AG08396 (cell line): ENCODE data around the gene ACSM3.
A peak's percentile ranks its signal among the peaks of the same experiment; 100 is the strongest.

Experiments
- DNase-seq: peaks from one replicate; pipeline ENCODE4 v3.0.0; 2012; ENCODE audit warnings: low spot score, mixed read lengths

The ACSM3 gene

DNA sequence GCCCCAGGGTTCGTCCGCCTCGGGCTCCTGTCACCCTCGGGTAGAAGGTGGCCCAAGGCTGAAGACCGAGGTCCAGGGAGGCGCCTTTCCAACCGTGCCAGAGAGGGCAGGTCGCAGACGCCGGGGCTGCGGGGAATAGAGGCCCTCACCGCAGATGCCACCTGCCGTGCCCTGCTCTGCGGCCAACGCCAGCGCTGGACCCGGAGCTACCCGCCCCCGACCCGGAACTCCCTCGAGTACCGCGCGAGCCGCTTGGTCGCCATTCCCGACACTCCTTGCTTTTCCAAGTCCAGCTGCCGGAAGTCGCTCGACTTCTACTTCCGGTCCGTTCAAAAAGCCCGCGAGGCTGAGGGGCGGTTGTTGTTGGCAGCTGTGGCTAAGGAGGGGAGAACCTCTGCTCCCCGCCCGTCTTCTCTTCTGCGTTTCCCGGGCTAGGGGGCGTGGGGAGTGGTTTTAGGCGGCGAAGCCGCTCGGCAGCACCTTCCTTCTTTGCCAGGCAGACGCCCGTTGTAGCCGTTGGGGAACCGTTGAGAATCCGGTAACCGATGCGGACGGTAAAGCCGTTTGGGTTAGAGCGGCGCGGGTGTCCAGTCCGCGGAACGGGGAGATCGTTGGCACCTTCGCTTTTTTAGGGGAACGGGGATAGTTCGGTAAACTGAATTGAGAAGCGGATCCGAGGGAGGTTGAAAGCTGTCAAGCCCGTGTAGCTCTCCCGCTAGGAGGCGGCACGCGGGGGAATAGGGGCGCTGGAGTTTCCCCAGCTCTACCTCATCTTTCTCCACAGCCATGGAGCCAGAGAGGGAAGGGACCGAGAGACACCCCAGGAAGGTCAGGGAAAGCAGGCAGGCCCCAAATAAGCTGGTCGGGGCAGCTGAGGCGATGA is 42.6 kb downstream of the ACSM3 start, which contains the start of the genes ERI2 and REXO5:
ERI2 (minus strand) TSS at position 305 of the 883 bp plus-strand sequence; CDS start at position 263, 42 bp downstream.
REXO5 (plus strand) TSS at position 360 of the 883 bp plus-strand sequence; CDS start at position 787, 427 bp downstream.
- DNase-seq: peak; percentile 95

DNA sequence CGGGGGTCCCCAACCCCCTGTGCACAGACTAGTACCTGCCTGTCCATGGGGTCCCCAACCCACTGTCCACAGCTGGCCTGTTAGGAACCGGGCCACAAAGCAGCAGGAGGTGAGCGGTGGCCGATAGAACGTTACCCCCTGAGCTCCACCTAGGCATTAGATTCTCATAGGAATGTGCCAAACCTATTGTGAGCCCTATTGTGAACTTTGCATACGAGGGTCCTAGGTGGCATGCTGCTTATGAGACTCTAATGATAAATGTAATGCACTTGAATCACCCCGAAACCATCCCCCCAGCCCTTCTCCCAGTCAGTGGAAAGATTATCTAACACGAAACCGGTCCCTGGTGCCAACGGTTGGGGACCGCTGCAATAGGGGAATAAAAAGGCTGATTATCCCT is 44.0 kb downstream of the ACSM3 start:
- DNase-seq: no peak

DNA sequence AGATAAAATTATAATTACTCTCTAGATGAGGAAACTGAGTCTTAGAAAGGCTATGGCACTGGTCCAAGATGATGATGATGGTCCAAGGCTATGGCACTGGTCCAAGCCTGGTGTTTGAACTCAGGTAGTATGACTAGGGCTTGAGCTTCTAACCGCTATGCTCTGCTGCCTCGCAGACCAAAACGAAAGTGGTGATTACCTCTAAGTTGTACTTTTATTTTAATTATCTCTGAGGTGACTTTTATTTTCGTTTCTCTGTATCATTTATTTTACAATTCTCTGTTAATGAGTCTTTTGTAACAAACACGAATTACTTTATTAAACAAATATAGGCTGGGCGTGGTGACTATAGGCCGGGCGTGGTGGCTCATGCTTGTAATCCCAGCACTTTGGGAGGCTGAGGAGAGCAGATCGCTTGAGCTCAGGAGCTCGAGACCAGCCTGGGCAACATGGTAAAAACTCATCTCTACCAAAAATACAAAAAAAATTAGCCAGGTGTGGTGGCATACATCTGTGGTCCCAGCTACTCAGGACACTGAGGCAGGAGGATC is 48.1 kb downstream of the ACSM3 start:
- DNase-seq: no peak

DNA sequence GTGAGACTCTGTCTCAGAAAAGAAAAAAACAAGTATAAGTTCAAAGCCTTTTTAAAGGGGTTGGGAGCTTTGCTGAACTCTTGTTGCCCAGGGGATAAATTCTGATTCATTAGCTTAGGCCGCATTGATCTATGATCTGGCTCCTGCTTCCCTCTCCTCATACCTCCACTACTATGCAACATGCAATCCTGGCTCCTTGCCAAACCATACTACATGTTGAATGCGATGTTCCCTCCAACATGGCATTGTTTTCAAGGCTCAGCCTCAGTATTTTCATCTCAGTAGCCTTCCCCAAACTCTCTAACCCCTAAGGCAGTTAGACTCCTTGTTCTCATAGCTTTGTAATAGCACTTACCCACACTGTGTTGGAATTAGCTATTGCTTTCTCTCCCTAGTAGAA is 48.7 kb downstream of the ACSM3 start:
- no peak for DNase-seq

DNA sequence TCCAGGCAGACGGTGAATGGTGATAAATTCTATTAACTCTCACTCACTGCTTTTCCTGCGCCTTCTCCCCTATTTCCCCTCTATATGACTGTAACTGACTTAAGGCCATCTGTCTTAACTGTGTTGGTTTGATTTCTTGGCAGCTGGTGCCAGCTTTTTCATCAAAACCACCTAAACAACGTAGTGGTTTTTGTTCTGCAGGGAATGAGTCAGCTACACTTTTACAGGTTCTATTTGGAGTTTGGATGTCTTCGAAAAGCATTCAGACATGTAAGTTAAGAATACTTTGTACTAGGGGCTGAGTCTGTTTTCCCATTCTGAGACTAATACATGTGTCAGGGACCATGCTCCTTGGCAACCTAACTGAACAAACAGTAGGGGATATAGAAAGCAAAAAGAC is 51.0 kb downstream of the ACSM3 start:
- DNase-seq: no peak

DNA sequence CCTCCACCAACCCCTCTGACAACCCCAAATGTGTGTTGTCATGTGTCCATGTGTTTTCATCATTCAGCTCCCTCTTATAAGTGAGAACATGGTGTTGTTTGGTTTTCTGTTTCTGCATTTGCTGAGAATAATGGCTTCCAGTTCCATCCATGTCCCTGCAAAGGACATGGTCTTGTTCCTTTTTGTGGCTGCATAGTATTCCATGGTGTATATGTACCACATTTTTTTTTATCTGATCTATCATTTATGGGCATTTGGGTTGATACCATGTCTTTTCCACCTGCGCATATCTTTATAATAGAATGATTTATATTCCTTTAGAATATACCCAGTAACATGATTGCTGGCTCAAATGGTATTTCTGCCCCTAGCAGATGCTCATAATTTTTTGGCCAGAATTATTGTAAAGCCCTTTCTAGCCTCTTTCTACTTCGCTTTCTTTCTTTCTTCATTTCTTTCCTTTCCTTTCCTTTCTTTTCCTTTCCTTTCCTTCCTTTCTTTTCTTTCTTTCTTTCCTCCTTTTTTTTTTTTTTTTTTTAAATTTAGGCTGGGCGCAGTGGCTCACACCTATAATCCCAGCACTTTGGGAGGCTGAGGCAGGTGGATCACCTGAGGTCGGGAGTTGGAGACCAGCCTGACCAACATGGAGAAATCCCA is 55.2 kb downstream of the ACSM3 start:
- DNase-seq: no peak

DNA sequence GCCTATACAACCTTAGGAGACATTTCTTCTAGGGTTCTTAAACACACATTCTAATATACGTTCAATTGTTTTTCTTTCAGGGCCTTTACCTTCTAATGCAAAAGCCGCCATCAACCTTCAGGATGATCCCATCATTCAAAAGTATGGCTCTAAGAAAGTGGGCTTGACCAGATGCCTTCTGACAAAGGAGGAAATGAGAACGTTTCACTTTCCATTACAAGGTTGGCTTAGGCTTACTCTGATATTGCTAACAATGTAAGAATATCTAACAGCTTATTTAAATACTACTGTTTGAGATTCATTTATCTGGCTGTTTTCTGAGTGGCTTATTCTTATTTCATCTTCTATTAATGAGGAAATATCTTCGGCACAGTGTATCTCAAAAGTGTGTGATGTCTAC is 57.9 kb downstream of the ACSM3 start:
- DNase-seq: no peak

DNA sequence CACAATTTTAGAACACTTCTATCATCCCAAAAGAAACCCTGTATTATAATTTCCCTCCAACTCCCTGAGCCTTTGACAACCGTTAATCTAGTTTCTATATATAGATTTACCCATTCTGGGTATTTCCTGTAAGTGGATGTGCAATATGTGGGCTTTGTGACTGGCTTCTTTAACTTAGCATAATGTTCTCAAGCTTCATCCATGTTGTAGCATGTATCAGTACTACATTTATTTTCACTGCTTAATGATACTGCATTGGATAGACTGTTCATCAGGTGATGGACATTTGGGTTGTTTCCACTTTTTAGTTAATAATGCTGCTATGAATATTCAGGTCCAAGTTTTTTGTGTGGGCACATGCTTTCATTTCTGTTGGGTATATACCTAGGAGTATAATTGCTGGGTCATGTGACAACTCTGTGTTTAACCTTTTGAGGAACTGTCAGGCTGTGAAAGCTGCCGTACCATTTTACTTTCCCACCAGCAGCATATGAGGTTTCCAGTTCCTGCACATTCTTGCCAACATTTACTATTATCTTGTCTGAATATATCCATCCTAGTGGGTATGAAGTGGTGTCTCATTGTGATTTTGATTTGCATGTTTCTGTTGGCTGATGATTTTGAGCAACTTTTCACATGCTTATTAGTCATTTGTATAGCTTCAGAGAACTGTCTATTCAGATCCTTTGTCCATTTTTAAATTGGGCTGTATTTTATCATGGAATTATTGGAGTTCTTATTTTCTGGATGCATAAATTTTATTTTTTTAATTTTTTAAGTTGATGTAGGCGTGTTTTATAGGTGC is 58.9 kb downstream of the ACSM3 start:
- DNase-seq: no peak

DNA sequence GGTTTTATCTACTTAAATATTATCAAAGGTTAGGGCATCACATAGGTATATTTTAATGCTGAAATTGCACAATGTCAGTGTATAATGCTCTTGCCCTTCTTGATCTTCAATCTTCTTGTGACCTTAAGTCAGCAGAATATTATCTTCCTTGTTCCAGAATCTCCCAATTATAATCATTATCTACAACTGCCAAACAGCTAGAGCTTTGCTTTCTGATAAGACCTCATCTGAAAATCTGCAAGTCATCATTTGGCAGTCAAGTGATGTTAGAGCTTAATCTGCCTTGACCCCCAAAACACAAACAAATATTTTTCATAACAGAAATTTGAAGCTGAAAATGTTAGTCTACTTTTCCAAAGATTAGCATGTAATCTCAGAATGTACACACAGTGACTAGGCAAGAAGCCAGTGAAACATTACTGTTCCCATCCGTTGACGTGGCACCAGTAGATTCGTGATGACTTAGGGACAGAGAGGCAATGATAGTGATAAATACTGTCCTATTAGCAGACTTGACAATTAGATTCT is 62.3 kb downstream of the ACSM3 start:
- no peak for DNase-seq

DNA sequence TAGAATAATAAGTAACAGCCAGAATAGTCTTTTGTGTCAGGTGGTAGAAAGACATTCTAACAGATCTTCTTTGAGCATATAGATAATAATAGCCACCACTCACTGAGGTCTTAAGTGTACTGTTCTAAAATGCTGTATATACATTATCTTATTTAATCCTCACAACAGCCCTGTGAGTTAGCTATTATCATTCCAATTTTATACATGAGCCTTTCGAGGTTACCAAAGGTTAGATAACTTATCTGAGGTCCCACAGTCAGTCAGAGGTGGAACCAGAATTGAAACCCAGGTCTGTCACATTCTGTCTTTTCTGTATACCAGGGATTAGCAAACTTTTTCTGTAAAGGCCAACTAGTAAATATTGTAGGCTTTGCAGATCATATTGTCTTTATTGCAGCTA is 65.7 kb downstream of the ACSM3 start:
- no peak for DNase-seq

DNA sequence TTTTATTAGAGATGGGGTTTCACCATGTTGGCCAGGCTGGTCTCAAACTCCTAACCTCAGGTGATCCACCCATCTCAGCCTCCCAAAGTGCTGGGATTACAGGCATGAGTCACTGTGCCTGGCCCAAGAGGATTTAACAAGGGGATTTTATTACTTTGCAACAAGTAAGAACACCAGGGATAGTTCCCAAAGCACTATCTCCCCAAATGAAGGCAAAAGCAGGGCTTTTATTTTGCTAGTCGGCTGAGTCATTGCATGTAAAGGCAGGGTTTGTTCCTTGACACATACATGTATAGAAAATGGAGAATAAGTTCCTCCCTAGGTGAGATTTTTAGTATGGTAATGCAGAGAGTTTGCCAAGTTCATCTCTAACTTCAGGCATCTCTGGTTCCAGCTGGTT is 66.6 kb downstream of the ACSM3 start:
- DNase-seq: no peak

DNA sequence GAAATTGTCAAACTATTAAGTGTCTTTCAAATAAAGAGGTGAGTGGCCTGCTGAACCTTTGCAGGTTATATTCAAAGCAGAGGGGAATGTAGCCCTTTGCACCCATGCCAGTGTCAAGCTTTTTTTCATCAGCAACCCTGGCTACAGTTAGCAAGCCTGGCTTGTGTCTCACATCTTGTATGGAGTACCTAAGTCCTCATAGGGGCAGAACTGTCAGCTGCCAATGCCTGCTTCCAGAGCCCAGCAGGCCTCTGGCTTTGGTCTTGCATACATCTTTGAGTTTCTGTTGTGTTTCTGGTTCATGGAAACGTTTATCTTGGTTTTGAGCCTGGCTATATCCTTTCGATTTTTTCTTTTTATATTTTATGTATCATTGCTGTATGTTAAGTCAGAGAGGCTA is 69.3 kb downstream of the ACSM3 start:
- no peak for DNase-seq

DNA sequence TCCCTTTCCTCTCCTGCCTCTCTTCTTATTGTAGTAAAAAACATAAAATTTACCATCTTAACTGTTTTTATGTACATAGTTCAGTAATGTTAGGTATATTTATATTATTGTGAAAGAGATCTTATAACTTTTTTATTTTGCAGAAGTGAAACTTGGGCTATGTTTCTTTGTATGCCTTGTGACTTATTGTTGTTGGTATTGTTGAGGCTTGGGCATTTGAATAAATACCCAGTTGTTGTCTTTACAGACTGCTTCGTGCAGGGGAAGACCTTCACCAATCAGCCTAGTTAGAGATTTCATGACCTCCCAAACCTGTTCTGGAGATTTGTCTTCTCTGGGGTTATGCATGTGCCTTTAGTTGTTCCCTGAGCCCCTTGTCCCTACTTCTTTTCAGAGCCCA is 74.4 kb downstream of the ACSM3 start:
- no peak for DNase-seq

DNA sequence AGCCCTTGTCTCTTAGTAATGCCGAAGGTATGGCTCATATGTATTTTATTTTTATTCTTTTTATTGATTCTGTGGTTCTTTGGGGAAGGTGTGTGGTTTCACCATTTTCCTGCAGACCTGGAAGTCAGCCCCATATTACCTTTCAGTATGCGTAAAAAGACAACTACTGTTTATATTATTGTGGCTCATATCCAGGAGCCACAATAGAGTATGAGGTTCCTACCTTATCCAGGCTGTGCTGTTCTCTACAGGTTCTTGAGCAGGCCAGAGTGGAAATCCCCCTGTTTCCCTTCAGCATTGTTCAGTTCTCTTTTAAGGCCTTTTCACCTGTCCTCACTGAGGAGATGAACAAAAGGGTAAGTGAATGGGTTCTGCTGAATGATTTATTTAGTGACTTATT is 75.7 kb downstream of the ACSM3 start:
- DNase-seq: no peak

DNA sequence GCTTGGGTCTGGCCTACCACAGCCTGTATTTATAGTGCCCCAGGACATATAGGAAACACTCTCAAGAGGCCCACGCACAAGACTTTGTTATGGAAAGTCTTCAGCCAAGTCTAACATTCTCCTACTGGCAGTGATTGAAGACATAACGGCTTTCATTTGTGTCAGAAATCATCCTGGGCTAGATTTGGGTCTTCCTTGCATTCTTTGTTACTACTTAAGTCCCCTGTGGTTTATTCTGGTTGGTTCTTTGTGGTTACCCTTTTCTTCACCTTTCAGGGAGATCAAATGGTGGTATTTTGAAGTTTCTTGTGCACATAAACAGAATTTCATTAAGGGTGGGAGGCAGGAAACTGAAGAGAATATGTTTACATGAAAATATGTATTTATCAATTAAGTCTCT is 80.2 kb downstream of the ACSM3 start:
- DNase-seq: no peak

DNA sequence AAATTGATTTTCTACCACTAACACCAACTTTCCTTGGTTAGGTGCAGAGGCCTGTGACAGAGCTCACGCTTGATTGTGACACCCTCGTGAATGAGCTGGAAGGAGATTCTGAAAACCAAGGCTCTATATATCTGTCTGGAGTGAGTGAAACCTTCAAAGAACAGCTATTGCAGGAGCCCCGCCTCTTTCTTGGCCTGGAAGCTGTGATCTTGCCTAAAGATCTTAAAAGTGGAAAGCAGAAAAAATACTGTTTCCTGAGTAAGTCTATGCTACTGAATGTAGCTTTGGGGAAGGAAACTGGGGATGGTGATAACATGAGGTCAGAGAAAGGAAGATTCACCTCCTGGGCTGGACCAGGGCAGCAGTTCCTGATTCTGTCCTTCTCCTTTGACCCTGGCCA is 80.8 kb downstream of the ACSM3 start:
- DNase-seq: no peak

DNA sequence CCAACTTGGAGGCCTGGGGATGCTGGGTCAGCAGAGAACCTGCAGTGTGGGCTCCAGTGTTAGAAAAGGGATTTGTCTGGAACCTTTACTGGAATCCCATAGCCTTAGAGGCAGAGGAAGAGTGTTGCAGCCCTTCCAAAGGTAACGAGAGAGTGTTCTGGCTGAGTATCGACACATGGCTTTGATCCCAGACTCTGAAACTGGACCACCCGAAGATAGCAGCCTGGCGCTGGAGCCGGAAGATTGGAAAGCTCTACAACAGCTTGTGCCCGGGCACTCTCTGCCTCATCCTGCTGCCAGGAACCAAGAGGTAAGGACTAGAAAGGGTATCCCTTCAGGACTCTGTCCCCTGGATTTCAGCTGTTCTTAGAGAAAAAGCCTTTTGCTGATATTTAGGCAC is 82.2 kb downstream of the ACSM3 start:
- no peak for DNase-seq

DNA sequence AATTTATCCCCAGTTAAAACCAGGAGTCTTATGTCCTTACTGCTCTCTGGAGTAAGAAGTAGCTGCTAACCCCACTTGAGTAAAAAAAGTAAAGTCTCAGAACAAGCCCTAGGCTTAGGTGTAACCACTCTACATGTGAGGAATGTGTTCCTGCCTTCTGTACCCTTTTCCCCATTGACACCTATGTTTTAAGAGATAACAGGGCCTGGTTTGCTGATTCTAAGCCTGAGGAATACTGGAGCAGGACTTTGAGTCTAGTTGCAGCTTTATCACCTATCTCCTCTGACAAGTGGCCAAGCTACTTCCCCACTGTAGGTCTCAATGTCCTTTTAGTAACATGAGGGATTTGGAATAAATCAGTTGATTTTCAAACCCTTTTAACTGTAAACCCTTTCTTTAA is 82.7 kb downstream of the ACSM3 start:
- no peak for DNase-seq
